Panc1 (cell line): ENCODE measurements around the gene PPP1R9B.

Source experiments
- CTCF ChIP-seq: fragments of 450-650 bp; IDR thresholded peaks from 2 replicates; pipeline ENCODE4 v1.5.1; 2017; ENCODE audit warnings: mild to moderate bottlenecking
- POLR2AphosphoS5 ChIP-seq: IDR thresholded peaks from 2 replicates; pipeline ENCODE4 v1.6.1; 2012; ENCODE audit warnings: mild to moderate bottlenecking, low read depth, low read length, moderate library complexity

- TF ChIP-seq CTCF (no peak; the same call in 1 of the 2 replicates), POLR2AphosphoS5 (no peak)
Observed at GRCh38 chr17:50117202-50118051, 33.0 kb downstream of the PPP1R9B start.
